GM23248 (cell line): ENCODE data around the gene OR13J1.

ENCODE experiments used
- EZH2 ChIP-seq: fragments of 200-600 bp; sonication (generic); IDR thresholded peaks from 2 replicates; pipeline ENCODE4 v1.6.1; 2018; ENCODE audit warnings: antibody characterized with exemption, mild to moderate bottlenecking; ENCODE audit not compliant: insufficient read depth, poor library complexity, severe bottlenecking
- EZH2phosphoT487 ChIP-seq: fragments of 200-600 bp; sonication (generic); IDR thresholded peaks from 2 replicates; pipeline ENCODE4 v1.6.1; 2018; ENCODE audit warnings: antibody characterized with exemption, moderate library complexity, mild to moderate bottlenecking, low read depth; ENCODE audit not compliant: insufficient read depth

- TF ChIP-seq EZH2 (no peak), EZH2phosphoT487 (no peak)
Observed at GRCh38 chr9:35908504-35909125, 38.4 kb upstream of the OR13J1 start.
